SK-N-SH (cell line): ENCODE data around the gene PSMB5. TPM values are rescaled to one million over a fixed set of nuclear protein-coding genes. Genes with fewer than 3 reads are reported as not detected.

Source experiments
- CTCF ChIA-PET: fragments of 300-600, 350-600 bp; formaldehyde crosslinking; extraction: SDS; loops from one replicate; lab custom pipeline; 2021; lab: Yijun Ruan, JAX
- POLR2A ChIA-PET: fragments of 350-600 bp; sonication (Branson Sonifier 250); formaldehyde crosslinking; extraction: SDS; loops from one replicate; lab custom pipeline; 2020; ENCODE audit warnings: antibody characterized with exemption, inconsistent platforms; lab: Yijun Ruan, JAX
- DNase-seq: peaks from one replicate; pipeline ENCODE4 v3.0.0; 2012
- H2AFZ ChIP-seq: fragments of 200-600 bp; sonication (generic); 2 replicates; pipeline ENCODE4 v1.8.1; 2016; ENCODE audit warnings: antibody characterized with exemption, mild to moderate bottlenecking, low read depth
- H3F3A ChIP-seq: fragments of 200-600 bp; sonication (generic); replicated peaks from 2 replicates; pipeline ENCODE3; 2016; ENCODE audit warnings: antibody characterized with exemption, mild to moderate bottlenecking; ENCODE audit not compliant: insufficient read depth
- H3K27ac ChIP-seq, 2 experiments: fragments of 200-500 bp in 1 of 2; fragments of 200-600 bp in 1 of 2; sonication (Bioruptor generic) in 1 of 2; sonication (generic), shearing (Covaris generic) in 1 of 2; 2 replicates each; pipeline versions ENCODE4 v1.5.1 to v1.6.1; 2014 to 2016; ENCODE audit warnings: low read depth in 2 of 2, inconsistent platforms in 1 of 2, low read length in 1 of 2, mild to moderate bottlenecking in 1 of 2, mixed read lengths in 1 of 2
- H3K27me3 ChIP-seq: fragments of 200-600 bp; sonication (generic), shearing (Covaris generic); 2 replicates; pipeline ENCODE4 v1.6.1; 2016; ENCODE audit warnings: mixed run types; ENCODE audit not compliant: insufficient read depth
- H3K36me3 ChIP-seq, 2 experiments: fragments of 200-500 bp in 1 of 2; fragments of 200-600 bp in 1 of 2; sonication (Bioruptor generic) in 1 of 2; sonication (generic) in 1 of 2; replicated peaks in 1 of 2; 2 replicates each; pipeline versions ENCODE3 to v1.5.1; 2014 to 2016; ENCODE audit warnings: low read length in 1 of 2, mild to moderate bottlenecking in 1 of 2; ENCODE audit not compliant: insufficient read depth in 2 of 2, control insufficient read depth in 1 of 2
- H3K4me1 ChIP-seq, 2 experiments: fragments of 200-500 bp in 1 of 2; fragments of 200-600 bp in 1 of 2; sonication (Bioruptor generic) in 1 of 2; sonication (generic), shearing (Covaris generic) in 1 of 2; 2 replicates each; pipeline versions ENCODE4 v1.5.1 to v1.6.1; 2014 to 2016; ENCODE audit warnings: low read depth in 1 of 2, low read length in 1 of 2, mixed run types in 1 of 2; ENCODE audit not compliant: insufficient read depth in 2 of 2, control insufficient read depth in 1 of 2
- H3K4me2 ChIP-seq: fragments of 200-600 bp; sonication (generic), shearing (Covaris generic); 2 replicates; pipeline ENCODE4 v1.6.1; 2017; ENCODE audit warnings: mixed run types
- H3K4me3 ChIP-seq, 2 experiments: fragments of 200-500 bp in 1 of 2; fragments of 200-600 bp in 1 of 2; sonication (Bioruptor generic) in 1 of 2; sonication (generic), shearing (Covaris generic) in 1 of 2; 2 replicates each; pipeline versions ENCODE4 v1.5.1 to v1.8.1; 2014 to 2016; ENCODE audit warnings: low read depth in 2 of 2, inconsistent platforms in 1 of 2, low read length in 1 of 2, mild to moderate bottlenecking in 1 of 2, mixed read lengths in 1 of 2, moderate library complexity in 1 of 2
- H3K79me2 ChIP-seq: fragments of 200-600 bp; sonication (generic); 2 replicates; pipeline ENCODE4 v1.8.1; 2017; ENCODE audit warnings: mild to moderate bottlenecking; ENCODE audit not compliant: insufficient read depth
- H3K9ac ChIP-seq: fragments of 200-600 bp; sonication (generic); 2 replicates; pipeline ENCODE4 v1.6.1; 2017; ENCODE audit warnings: mixed run types
- H3K9me2 ChIP-seq: fragments of 200-600 bp; sonication (generic); 2 replicates; pipeline ENCODE4 v1.6.1; 2017; ENCODE audit warnings: mixed run types
- H3K9me3 ChIP-seq: fragments of 200-600 bp; sonication (generic); 2 replicates; pipeline ENCODE4 v1.6.1; 2017; ENCODE audit warnings: mixed run types, mild to moderate bottlenecking, moderate library complexity
- H4K20me1 ChIP-seq: fragments of 200-600 bp; sonication (generic); 2 replicates; pipeline ENCODE4 v1.6.1; 2017; ENCODE audit warnings: mild to moderate bottlenecking, mixed run types; ENCODE audit not compliant: insufficient read depth
- CTCF ChIP-seq: fragments of 200-600 bp; sonication (generic); IDR thresholded peaks from 2 replicates; pipeline ENCODE4 v1.6.1; 2017; ENCODE audit warnings: antibody characterized with exemption, mild to moderate bottlenecking, moderate library complexity
- FOSL2 ChIP-seq: IDR thresholded peaks from 2 replicates; pipeline ENCODE4 v1.4.0; 2012; ENCODE audit warnings: low read depth, mild to moderate bottlenecking, moderate library complexity, borderline replicate concordance
- GABPA ChIP-seq: IDR thresholded peaks from 2 replicates; pipeline ENCODE4 v1.4.0; 2012; ENCODE audit warnings: low read depth, mild to moderate bottlenecking
- JUND ChIP-seq: IDR thresholded peaks from 2 replicates; pipeline ENCODE4 v1.4.0; 2012
- RCOR1 ChIP-seq: fragments of 150-350 bp; IDR thresholded peaks from 2 replicates; pipeline ENCODE4 v1.6.1; 2017; ENCODE audit warnings: antibody characterized with exemption, low read length
- RXRA ChIP-seq: IDR thresholded peaks from 2 replicates; pipeline ENCODE4 v1.4.0; 2012; ENCODE audit warnings: low read depth, mild to moderate bottlenecking, borderline replicate concordance
- TCF12 ChIP-seq: IDR thresholded peaks from 2 replicates; pipeline ENCODE4 v1.4.0; 2012
- USF1 ChIP-seq: IDR thresholded peaks from 2 replicates; pipeline ENCODE4 v1.4.0; 2012; ENCODE audit warnings: low read depth, borderline replicate concordance
- WGBS: methylation state at CpG from one replicate; pipeline ENCODE4 v1.1.6; 2017; ENCODE audit warnings: low lambda C conversion rate; 5-methylcytosine and 5-hydroxymethylcytosine counted together
- polyA plus RNA-seq, 3 experiments: library from polyadenylated mRNA; depleted of rRNA; stranded (reverse); fragments of >200 nt; gene quantifications; 2 replicates each; pipeline ENCODE4 v1.2.3, GENCODE V29; 2012
- TF ChIP-seq, protein P1 (sequence below): fragments of 150-350 bp; IDR thresholded peaks from 2 replicates; pipeline ENCODE4 v1.6.1; 2017; ENCODE audit warnings: antibody characterized with exemption, low read length, low read depth, borderline replicate concordance
- TF ChIP-seq, protein P2 (sequence below): IDR thresholded peaks from 2 replicates; pipeline ENCODE4 v1.6.1; 2012; ENCODE audit warnings: mild to moderate bottlenecking, low read depth, low read length, moderate library complexity
- TF ChIP-seq, protein P3 (sequence below): IDR thresholded peaks from 2 replicates; pipeline ENCODE4 v1.4.0; 2012; ENCODE audit warnings: low read depth

The PSMB5 gene
- polyA plus RNA-seq, 1 of the 3 experiments (the other 2 are of a cell fraction): 337 TPM

DNA sequence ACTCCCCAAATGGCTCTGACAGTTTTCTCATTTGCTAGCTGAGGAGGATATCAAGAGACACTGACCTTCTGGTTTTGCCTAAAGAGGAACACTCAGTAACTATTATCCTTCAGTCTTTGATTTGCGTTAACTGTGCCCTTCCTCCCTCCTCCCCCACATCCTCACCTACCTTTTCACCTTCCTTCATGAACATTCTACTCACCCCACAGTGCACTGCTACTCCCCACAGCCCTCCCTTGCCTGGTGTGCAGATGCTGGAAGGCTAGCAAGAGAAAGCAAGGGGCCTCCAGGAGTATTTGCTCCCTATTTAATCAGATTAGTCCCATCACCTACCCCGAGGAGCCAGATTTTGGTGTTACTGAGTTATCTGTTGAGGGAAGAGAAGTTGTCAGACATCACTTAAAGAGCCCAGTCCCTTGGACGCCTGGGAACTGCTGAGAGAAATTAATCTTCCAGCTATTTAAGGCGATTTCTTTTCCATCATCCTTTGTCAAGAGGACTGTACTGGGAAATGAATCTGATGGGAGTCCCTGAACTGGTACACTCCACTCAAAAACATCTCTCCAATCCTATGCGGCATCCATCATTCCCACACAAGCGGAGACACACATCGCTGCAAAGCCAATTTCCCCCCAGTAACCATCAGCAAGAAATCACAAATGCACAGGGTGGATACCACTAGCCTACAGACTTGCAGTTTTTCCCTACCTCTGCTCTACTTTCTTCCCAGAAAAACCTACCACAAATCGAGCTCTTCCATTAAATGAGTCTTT is 11.5 kb downstream of the PSMB5 start:
- Histone ChIP-seq H3K27ac (no peak overlapping the region; a peak in 1 of 4 replicates), H3K4me2 (no peak overlapping the region), H3K27me3 (no peaks in the 10 kb centered on the region), H2AFZ (no peak overlapping the region), H4K20me1 (no peaks in the 10 kb centered on the region), H3K4me3 (no peak overlapping the region), H3F3A (peaks cover 10% of the 10 kb centered on the region), H3K4me1 (peaks cover 4 to 6% of the 10 kb centered on the region in 2 experiments; a peak in 2 of 4 replicates), H3K9ac (no peak overlapping the region), H3K36me3 (peaks cover 13 to 17% of the 10 kb centered on the region in 2 experiments)
- CTCF ChIA-PET: interaction anchor here (0.6 to 4.7 kb wide), 11 partner anchors 10 to 107 kb away, joined by 3 to 27 read pairs (median 4); partner anchors contain the start of genes AJUBA and CDH24
- POLR2A ChIA-PET: interaction anchor here (0.7 to 2.1 kb wide), 4 partner anchors 10 to 1921 kb away, joined by 5 to 6 read pairs (median 5); no protein-coding TSS in a partner anchor
- no peak for TF ChIP-seq RXRA
- no peak for TF ChIP-seq FOSL2
- TF ChIP-seq, protein P1, sequence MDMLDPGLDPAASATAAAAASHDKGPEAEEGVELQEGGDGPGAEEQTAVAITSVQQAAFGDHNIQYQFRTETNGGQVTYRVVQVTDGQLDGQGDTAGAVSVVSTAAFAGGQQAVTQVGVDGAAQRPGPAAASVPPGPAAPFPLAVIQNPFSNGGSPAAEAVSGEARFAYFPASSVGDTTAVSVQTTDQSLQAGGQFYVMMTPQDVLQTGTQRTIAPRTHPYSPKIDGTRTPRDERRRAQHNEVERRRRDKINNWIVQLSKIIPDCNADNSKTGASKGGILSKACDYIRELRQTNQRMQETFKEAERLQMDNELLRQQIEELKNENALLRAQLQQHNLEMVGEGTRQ: no peak
- TF ChIP-seq, protein P2, sequence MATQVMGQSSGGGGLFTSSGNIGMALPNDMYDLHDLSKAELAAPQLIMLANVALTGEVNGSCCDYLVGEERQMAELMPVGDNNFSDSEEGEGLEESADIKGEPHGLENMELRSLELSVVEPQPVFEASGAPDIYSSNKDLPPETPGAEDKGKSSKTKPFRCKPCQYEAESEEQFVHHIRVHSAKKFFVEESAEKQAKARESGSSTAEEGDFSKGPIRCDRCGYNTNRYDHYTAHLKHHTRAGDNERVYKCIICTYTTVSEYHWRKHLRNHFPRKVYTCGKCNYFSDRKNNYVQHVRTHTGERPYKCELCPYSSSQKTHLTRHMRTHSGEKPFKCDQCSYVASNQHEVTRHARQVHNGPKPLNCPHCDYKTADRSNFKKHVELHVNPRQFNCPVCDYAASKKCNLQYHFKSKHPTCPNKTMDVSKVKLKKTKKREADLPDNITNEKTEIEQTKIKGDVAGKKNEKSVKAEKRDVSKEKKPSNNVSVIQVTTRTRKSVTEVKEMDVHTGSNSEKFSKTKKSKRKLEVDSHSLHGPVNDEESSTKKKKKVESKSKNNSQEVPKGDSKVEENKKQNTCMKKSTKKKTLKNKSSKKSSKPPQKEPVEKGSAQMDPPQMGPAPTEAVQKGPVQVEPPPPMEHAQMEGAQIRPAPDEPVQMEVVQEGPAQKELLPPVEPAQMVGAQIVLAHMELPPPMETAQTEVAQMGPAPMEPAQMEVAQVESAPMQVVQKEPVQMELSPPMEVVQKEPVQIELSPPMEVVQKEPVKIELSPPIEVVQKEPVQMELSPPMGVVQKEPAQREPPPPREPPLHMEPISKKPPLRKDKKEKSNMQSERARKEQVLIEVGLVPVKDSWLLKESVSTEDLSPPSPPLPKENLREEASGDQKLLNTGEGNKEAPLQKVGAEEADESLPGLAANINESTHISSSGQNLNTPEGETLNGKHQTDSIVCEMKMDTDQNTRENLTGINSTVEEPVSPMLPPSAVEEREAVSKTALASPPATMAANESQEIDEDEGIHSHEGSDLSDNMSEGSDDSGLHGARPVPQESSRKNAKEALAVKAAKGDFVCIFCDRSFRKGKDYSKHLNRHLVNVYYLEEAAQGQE: no peak
- TF ChIP-seq, all 33 proteins: peak for 0
- no peaks in the 10 kb centered on the region for H3K9me2 ChIP-seq
- H3K9me3 ChIP-seq: no peaks in the 10 kb centered on the region
- WGBS: 73% methylated on average over 8 of the region's 8 CpGs
- H3K79me2 ChIP-seq: peaks cover 8% of the 10 kb centered on the region; the same call in 1 of the 2 replicates
- DNase-seq: no peak

DNA sequence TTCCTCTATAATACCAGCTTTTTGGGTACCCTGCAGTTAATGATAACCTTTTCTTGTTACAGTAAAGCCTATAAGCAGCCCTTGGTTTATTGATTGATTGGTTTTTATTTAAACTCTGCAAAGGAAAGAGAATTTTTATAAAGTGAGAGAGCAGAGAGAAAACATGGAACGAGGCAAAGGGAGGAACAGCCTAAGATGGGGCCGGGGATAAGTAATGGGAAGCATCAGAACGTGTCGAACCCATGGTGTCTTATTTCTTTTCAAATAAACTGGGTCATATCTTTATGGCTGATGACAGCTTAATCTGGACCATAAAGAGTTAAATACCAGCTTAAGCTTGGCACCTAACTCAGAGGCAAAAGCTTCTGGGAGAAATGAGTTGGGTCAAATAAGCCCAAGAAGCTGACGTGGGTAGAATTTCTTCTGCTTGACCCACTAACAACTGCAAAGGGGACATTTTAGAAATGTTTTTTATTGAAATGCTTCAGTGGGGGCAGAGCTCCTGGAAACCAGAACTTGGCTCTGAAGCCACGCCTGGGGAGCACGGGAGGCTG is 12.7 kb downstream of the PSMB5 start:
- no peaks in the 10 kb centered on the region for H3K27me3 ChIP-seq
- no peaks in the 10 kb centered on the region; the same call in 1 of the 2 replicates for H3K79me2 ChIP-seq
- CTCF ChIA-PET: interaction anchor here (0.7 to 1.6 kb wide), 8 partner anchors 11 to 49 kb away, joined by 3 to 10 read pairs (median 3); partner anchors contain the start of gene PSMB5
- H3F3A ChIP-seq: peaks cover 10% of the 10 kb centered on the region
- H3K9me2 ChIP-seq: no peaks in the 10 kb centered on the region
- no peak for DNase-seq
- 88% methylated on average over 7 of the region's 7 CpGs for WGBS
- peaks cover 8 to 10% of the 10 kb centered on the region in 2 experiments for H3K36me3 ChIP-seq
- H3K27ac ChIP-seq: no peak overlapping the region
- peaks cover 4 to 6% of the 10 kb centered on the region in 2 experiments; a peak in 2 of 4 replicates for H3K4me1 ChIP-seq
- H3K4me2 ChIP-seq: no peak overlapping the region
- no peak overlapping the region for H3K4me3 ChIP-seq
- H4K20me1 ChIP-seq: no peaks in the 10 kb centered on the region
- no peaks in the 10 kb centered on the region for H3K9me3 ChIP-seq
- TF ChIP-seq GABPA: no peak
- no peak for TF ChIP-seq JUND
- TF ChIP-seq CTCF: no peak
- no peak for TF ChIP-seq TCF12
- no peak for TF ChIP-seq RCOR1
- TF ChIP-seq, protein P3, sequence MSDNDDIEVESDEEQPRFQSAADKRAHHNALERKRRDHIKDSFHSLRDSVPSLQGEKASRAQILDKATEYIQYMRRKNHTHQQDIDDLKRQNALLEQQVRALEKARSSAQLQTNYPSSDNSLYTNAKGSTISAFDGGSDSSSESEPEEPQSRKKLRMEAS: no peak
- TF ChIP-seq USF1: no peak
- POLR2A ChIA-PET: interaction anchor here (0.5 to 2.1 kb wide), 2 partner anchors 9 kb away, joined by 3 to 6 read pairs; no protein-coding TSS in a partner anchor
- H3K9ac ChIP-seq: no peak overlapping the region
- no peak overlapping the region for H2AFZ ChIP-seq
